Panc1 (cell line): ENCODE data around the gene SMURF1. TPM values are rescaled to one million over a fixed set of nuclear protein-coding genes. Genes with fewer than 3 reads are reported as not detected.

Source experiments
- ATAC-seq: fragments of 200-7000 bp; cut with Tn5 transposase; 2 replicates; pipeline ENCODE4 v1.9.1; 2020; ENCODE audit warnings: mild to moderate bottlenecking, moderate library complexity
- BruUV-seq: library from RNA; stranded (reverse); fragments of 400-500 nt; replicated peaks from 2 replicates; lab custom pipeline; 2021; lab: Mats Ljungman, UMichigan
- CTCF ChIA-PET: fragments of 300-600 bp; sonication (Branson Sonifier 250); formaldehyde crosslinking; loops from one replicate; lab custom pipeline; 2022; ENCODE audit warnings: antibody characterized with exemption; lab: Charles Lee
- POLR2A ChIA-PET: fragments of 300-600 bp; sonication (Branson Sonifier 250); formaldehyde crosslinking; loops from one replicate; lab custom pipeline; 2022; ENCODE audit warnings: antibody characterized with exemption; lab: Charles Lee
- DNase-seq: peaks from one replicate; pipeline ENCODE4 v3.0.0-alpha.2; 2010; ENCODE audit warnings: low read depth, low spot score
- H3K27ac ChIP-seq: 2 replicates; pipeline ENCODE4 v1.5.1; 2011; ENCODE audit warnings: mild to moderate bottlenecking, low read length, inconsistent platforms
- H3K27me3 ChIP-seq: fragments of 200-500 bp; sonication (Bioruptor generic); 2 replicates; pipeline ENCODE4 v1.6.0; 2014; ENCODE audit warnings: low read length, inconsistent platforms; ENCODE audit not compliant: control insufficient read depth, insufficient read depth
- H3K36me3 ChIP-seq: fragments of 200-500 bp; sonication (Bioruptor generic); 2 replicates; pipeline ENCODE4 v1.5.1; 2014; ENCODE audit warnings: inconsistent platforms, mild to moderate bottlenecking, low read length, moderate library complexity; ENCODE audit not compliant: control insufficient read depth, insufficient read depth
- H3K4me1 ChIP-seq: 2 replicates; pipeline ENCODE4 v1.5.1; 2011; ENCODE audit warnings: inconsistent platforms, mild to moderate bottlenecking, low read length, moderate library complexity; ENCODE audit not compliant: control insufficient read depth, insufficient read depth
- H3K4me3 ChIP-seq, 2 experiments: 2 replicates each; pipeline ENCODE4 v1.5.1; 2011 to 2012; ENCODE audit warnings: low read depth in 2 of 2, low read length in 2 of 2, mild to moderate bottlenecking in 2 of 2, inconsistent platforms in 1 of 2, moderate library complexity in 1 of 2
- H3K9me3 ChIP-seq: fragments of 200-500 bp; sonication (Bioruptor generic); 2 replicates; pipeline ENCODE4 v1.5.1; 2014; ENCODE audit warnings: low read depth, mild to moderate bottlenecking, inconsistent platforms, low read length, moderate library complexity; ENCODE audit not compliant: control insufficient read depth, insufficient read depth
- CTCF ChIP-seq: fragments of 450-650 bp; IDR thresholded peaks from 2 replicates; pipeline ENCODE4 v1.5.1; 2017; ENCODE audit warnings: mild to moderate bottlenecking
- POLR2AphosphoS5 ChIP-seq: IDR thresholded peaks from 2 replicates; pipeline ENCODE4 v1.6.1; 2012; ENCODE audit warnings: mild to moderate bottlenecking, low read depth, low read length, moderate library complexity
- REST ChIP-seq, 2 experiments: IDR thresholded peaks; 2 replicates each; pipeline ENCODE4 v1.6.1; 2011 to 2012; ENCODE audit warnings: low read depth in 2 of 2, control low read depth in 1 of 2, low read length in 1 of 2, mild to moderate bottlenecking in 1 of 2, moderate library complexity in 1 of 2; ENCODE audit not compliant: insufficient read depth in 1 of 2
- SIN3A ChIP-seq: IDR thresholded peaks from 2 replicates; pipeline ENCODE4 v1.6.1; 2012; ENCODE audit warnings: low read depth, mild to moderate bottlenecking, low read length, moderate library complexity, borderline replicate concordance; ENCODE audit not compliant: insufficient read depth
- TCF7L2 ChIP-seq: IDR thresholded peaks from 2 replicates; pipeline ENCODE4 v1.6.1; 2011; ENCODE audit warnings: mild to moderate bottlenecking, low read depth, low read length, inconsistent platforms
- in situ Hi-C: cut with HindIII; loops from 2 replicates; pipeline ENCODE4 v1.10.0; 2016; ENCODE audit warnings: low sequenced_read_pairs, low pct_unique_long_range_greater_than_20kb
- intact Hi-C: fragments of 100-400 bp; cut with micrococcal nuclease; formaldehyde crosslinking; loops from one replicate; pipeline ENCODE4 v1.10.0; 2022; ENCODE audit not compliant: unreplicated experiment
- total RNA-seq: library from RNA; stranded (reverse); gene quantifications from one replicate; pipeline ENCODE4 v1.2.1, GENCODE V29; 2021; ENCODE audit not compliant: unreplicated experiment

The SMURF1 gene
- total RNA-seq, 1 experiment from 2014 or later = 47.0 TPM

- ChIA-PET CTCF (no interaction called here), POLR2A (no interaction called here)
- Histone ChIP-seq H3K9me3 (no peaks in the 10 kb centered on the region), H3K27me3 (no peaks in the 10 kb centered on the region), H3K4me3 (no peak overlapping the region), H3K27ac (no peak overlapping the region), H3K4me1 (no peaks in the 10 kb centered on the region), H3K36me3 (no peaks in the 10 kb centered on the region)
- no peak for DNase-seq
- ATAC-seq = no peak
- TF ChIP-seq TCF7L2 (no peak), POLR2AphosphoS5 (no peak), CTCF (no peak), SIN3A (no peak), REST (IDR thresholded peaks at IDR 0.05; ENCODE audit: insufficient read depth in 1 of 2, low read depth in 2 of 2, low read length in 1 of 2) (no peak)
- intact Hi-C loops (no loop called here), in situ Hi-C loops (no loop called here)
- BruUV-seq = no TSS peak
Measured at GRCh38 chr7:99070361-99070760, 73.5 kb downstream of the SMURF1 start.

- in situ Hi-C loops = no loop called here
- intact Hi-C loops = no loop called here
- Histone ChIP-seq H3K9me3 (no peaks in the 10 kb centered on the region), H3K4me3 (no peak overlapping the region), H3K27me3 (no peaks in the 10 kb centered on the region), H3K4me1 (no peaks in the 10 kb centered on the region), H3K36me3 (peaks cover 7% of the 10 kb centered on the region; the same call in 1 of the 2 replicates), H3K27ac (no peak overlapping the region)
- POLR2A ChIA-PET = no interaction called here
- CTCF ChIA-PET = interaction anchor here (0.6 kb wide), 1 partner anchor 13 kb away, joined by 3 read pairs; no protein-coding TSS in a partner anchor
- ATAC-seq = no peak
- no peak for DNase-seq
- BruUV-seq = no TSS peak
- TF ChIP-seq POLR2AphosphoS5 = no peak
- no peak for TF ChIP-seq CTCF
- TF ChIP-seq REST (IDR thresholded peaks at IDR 0.05; ENCODE audit: insufficient read depth in 1 of 2, low read depth in 2 of 2, low read length in 1 of 2) = no peak
- TF ChIP-seq SIN3A = no peak
- TF ChIP-seq TCF7L2 = no peak
Measured at GRCh38 chr7:99061001-99061776, 82.7 kb downstream of the SMURF1 start.
